GM12874 (cell line): Measurements from ENCODE around the gene KLF1.

ENCODE experiments used
- CTCF ChIP-seq: IDR thresholded peaks from 2 replicates; pipeline ENCODE4 v1.5.1; 2011; ENCODE audit warnings: low read depth, mild to moderate bottlenecking, control low read depth, low read length, moderate library complexity; ENCODE audit not compliant: insufficient read depth

Gene KLF1

GRCh38 chr19:12868540-12869112 lies 18.4 kb downstream of the KLF1 start:
- no peak for TF ChIP-seq CTCF

- no peak for TF ChIP-seq CTCF
Observed at GRCh38 chr19:12867120-12868099, 19.6 kb downstream of the KLF1 start.

- TF ChIP-seq CTCF = no peak
Observed at GRCh38 chr19:12866416-12867119, 20.4 kb downstream of the KLF1 start.

GRCh38 chr19:12865746-12866415 lies 21.1 kb downstream of the KLF1 start:
- no peak for TF ChIP-seq CTCF

- no peak for TF ChIP-seq CTCF
Observed at GRCh38 chr19:12864721-12865715, 22.0 kb downstream of the KLF1 start.

- TF ChIP-seq CTCF = no peak
Observed at GRCh38 chr19:12864143-12864542, 22.9 kb downstream of the KLF1 start.
